Neural cell (in vitro differentiated cells): ENCODE results near the gene EMC10. TPM values are rescaled to one million over a fixed set of nuclear protein-coding genes. Genes with fewer than 3 reads are reported as not detected.

Experiments
- H2AFZ ChIP-seq: fragments of 200-600, 300-800 bp; sonication (generic), shearing (Covaris generic); 2 replicates; pipeline ENCODE4 v1.6.0; 2014; ENCODE audit warnings: low read depth, mild to moderate bottlenecking, antibody characterized with exemption, low read length, moderate library complexity
- H3F3A ChIP-seq: fragments of 200-600 bp; shearing (Covaris generic); 2 replicates; pipeline ENCODE4 v1.6.1; 2016; ENCODE audit warnings: mild to moderate bottlenecking, moderate library complexity, mixed read lengths, antibody characterized with exemption, low read length; ENCODE audit not compliant: insufficient read depth, poor library complexity, severe bottlenecking
- H3K27ac ChIP-seq: fragments of 200-600, 300-800 bp; sonication (generic), shearing (Covaris generic); 2 replicates; pipeline ENCODE4 v1.5.1; 2014; ENCODE audit warnings: mild to moderate bottlenecking, low read length, moderate library complexity
- H3K27me3 ChIP-seq: fragments of 300-800, 200-600 bp; sonication (generic), shearing (Covaris generic); 2 replicates; pipeline ENCODE4 v1.6.0; 2014; ENCODE audit warnings: mild to moderate bottlenecking, low read depth, low read length, moderate library complexity; ENCODE audit not compliant: insufficient read depth
- H3K36me3 ChIP-seq: fragments of 300-800, 200-600 bp; sonication (generic), shearing (Covaris generic); 2 replicates; pipeline ENCODE4 v1.5.1; 2014; ENCODE audit warnings: mild to moderate bottlenecking, antibody characterized with exemption, low read length, moderate library complexity; ENCODE audit not compliant: insufficient read depth
- H3K4me2 ChIP-seq: fragments of 300-800, 200-600 bp; sonication (generic), shearing (Covaris generic); 2 replicates; pipeline ENCODE4 v1.6.0; 2014; ENCODE audit warnings: mild to moderate bottlenecking, low read length
- H3K4me3 ChIP-seq: fragments of 300-800, 200-600 bp; sonication (generic), shearing (Covaris generic); 2 replicates; pipeline ENCODE4 v1.5.1; 2014; ENCODE audit warnings: mild to moderate bottlenecking, low read length, moderate library complexity
- H3K79me2 ChIP-seq: fragments of 200-600 bp; shearing (Covaris generic); replicated peaks from 2 replicates; pipeline ENCODE4 v1.6.0; 2014; ENCODE audit warnings: mild to moderate bottlenecking, low read length, moderate library complexity; ENCODE audit not compliant: insufficient read depth
- H3K9ac ChIP-seq: fragments of 300-800, 200-600 bp; sonication (generic), shearing (Covaris generic); 2 replicates; pipeline ENCODE4 v1.6.1; 2016; ENCODE audit warnings: mild to moderate bottlenecking, low read length, mixed read lengths
- H3K9me2 ChIP-seq: fragments of 200-600 bp; shearing (Covaris generic); 2 replicates; pipeline ENCODE4 v1.6.1; 2016; ENCODE audit warnings: mild to moderate bottlenecking, low read length, mixed read lengths; ENCODE audit not compliant: insufficient read depth
- H3K9me3 ChIP-seq: fragments of 200-600, 300-800 bp; sonication (generic), shearing (Covaris generic); 2 replicates; pipeline ENCODE4 v1.6.1; 2016; ENCODE audit warnings: mild to moderate bottlenecking, mixed run types, low read length, moderate library complexity, mixed read lengths
- H4K20me1 ChIP-seq: fragments of 200-600 bp; shearing (Covaris generic); 2 replicates; pipeline ENCODE4 v1.6.1; 2016; ENCODE audit warnings: mild to moderate bottlenecking, mixed run types; ENCODE audit not compliant: insufficient read depth
- CTCF ChIP-seq: fragments of 450-650 bp; IDR thresholded peaks from 2 replicates; pipeline ENCODE4 v1.5.1; 2014; ENCODE audit warnings: antibody characterized with exemption, mild to moderate bottlenecking, moderate library complexity; ENCODE audit not compliant: poor library complexity, severe bottlenecking
- EP300 ChIP-seq: fragments of 450-650 bp; conservative IDR thresholded peaks from 2 replicates; pipeline ENCODE4 v1.6.1; 2014; ENCODE audit warnings: antibody characterized with exemption, mild to moderate bottlenecking, moderate library complexity; ENCODE audit not compliant: poor library complexity, severe bottlenecking
- EZH2 ChIP-seq: fragments of 200-600, 300-800 bp; shearing (Covaris generic), sonication (generic); IDR thresholded peaks from 2 replicates; pipeline ENCODE4 v1.6.1; 2014; ENCODE audit warnings: antibody characterized with exemption, low read length, borderline replicate concordance, mild to moderate bottlenecking; ENCODE audit not compliant: insufficient read depth, poor library complexity, severe bottlenecking
- MXI1 ChIP-seq: fragments of 450-650 bp; conservative IDR thresholded peaks from 2 replicates; pipeline ENCODE4 v1.6.1; 2014; ENCODE audit warnings: antibody characterized with exemption, mild to moderate bottlenecking; ENCODE audit not compliant: poor library complexity, severe bottlenecking
- POLR2AphosphoS5 ChIP-seq: IDR thresholded peaks from 2 replicates; pipeline ENCODE4 v1.6.1; 2012
- RAD21 ChIP-seq: fragments of 450-650 bp; conservative IDR thresholded peaks from 2 replicates; pipeline ENCODE4 v1.6.1; 2014; ENCODE audit warnings: antibody characterized with exemption, mild to moderate bottlenecking, moderate library complexity
- SMC3 ChIP-seq: fragments of 450-650 bp; conservative IDR thresholded peaks from 2 replicates; pipeline ENCODE4 v1.6.1; 2014; ENCODE audit warnings: antibody characterized with exemption, mild to moderate bottlenecking, moderate library complexity; ENCODE audit not compliant: poor library complexity
- TAF1 ChIP-seq: IDR thresholded peaks from 2 replicates; pipeline ENCODE4 v1.6.1; 2012; ENCODE audit warnings: low read depth
- polyA plus RNA-seq: library from polyadenylated mRNA; depleted of rRNA; stranded (reverse); fragments of >200 nt; gene quantifications from 2 replicates; pipeline ENCODE4 v1.2.3, GENCODE V29; 2014
- TF ChIP-seq, protein P1 (sequence below): IDR thresholded peaks from 2 replicates; pipeline ENCODE4 v1.6.1; 2012; ENCODE audit warnings: borderline replicate concordance

Gene EMC10
- polyA plus RNA-seq, 1 donor from 2014 or later, result 233 TPM

GRCh38 chr19:50510121-50510670 lies 33.9 kb downstream of the EMC10 start:
- H3K9ac ChIP-seq, result peak overlapping the region; percentile 95

DNA sequence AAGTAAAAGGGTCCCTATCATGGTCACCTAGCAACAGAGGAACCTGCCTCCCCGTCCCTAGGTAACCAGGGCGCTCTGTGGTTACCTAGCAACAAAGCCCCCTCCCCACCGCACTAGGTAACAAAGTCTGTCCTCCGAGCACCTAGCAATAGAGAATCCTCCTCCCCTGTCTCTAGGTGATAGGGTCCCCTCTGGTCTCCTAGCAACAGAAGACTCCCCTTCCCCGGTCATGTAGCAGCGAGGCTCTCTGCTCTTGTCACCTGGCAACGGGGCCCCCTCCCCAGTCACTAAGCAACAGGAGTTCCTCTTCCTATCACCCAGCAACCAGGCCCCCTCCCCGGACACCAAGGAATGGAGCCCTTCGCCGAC lies 34.4 kb downstream of the EMC10 start:
- Histone ChIP-seq H3K4me3 (peak overlapping the region; percentile 69), H3K4me2 (no peak overlapping the region), H3K27ac (peak overlapping the region; percentile 100), H4K20me1 (no peaks in the 10 kb centered on the region), H3K36me3 (no peaks in the 10 kb centered on the region), H3K9ac (peak overlapping the region; percentile 95), H3K79me2 (no peaks in the 10 kb centered on the region), H3F3A (no peaks in the 10 kb centered on the region), H2AFZ (no peak overlapping the region), H3K27me3 (no peaks in the 10 kb centered on the region), H3K9me2 (no peaks in the 10 kb centered on the region), H3K9me3 (no peaks in the 10 kb centered on the region)
- TF ChIP-seq EP300, result peak; percentile 89
- TF ChIP-seq SMC3, result peak; percentile 67
- no peak for TF ChIP-seq POLR2AphosphoS5
- TF ChIP-seq MXI1, result peak; percentile 99
- no peak for TF ChIP-seq CTCF
- no peak for TF ChIP-seq EZH2
- TF ChIP-seq, protein P1, sequence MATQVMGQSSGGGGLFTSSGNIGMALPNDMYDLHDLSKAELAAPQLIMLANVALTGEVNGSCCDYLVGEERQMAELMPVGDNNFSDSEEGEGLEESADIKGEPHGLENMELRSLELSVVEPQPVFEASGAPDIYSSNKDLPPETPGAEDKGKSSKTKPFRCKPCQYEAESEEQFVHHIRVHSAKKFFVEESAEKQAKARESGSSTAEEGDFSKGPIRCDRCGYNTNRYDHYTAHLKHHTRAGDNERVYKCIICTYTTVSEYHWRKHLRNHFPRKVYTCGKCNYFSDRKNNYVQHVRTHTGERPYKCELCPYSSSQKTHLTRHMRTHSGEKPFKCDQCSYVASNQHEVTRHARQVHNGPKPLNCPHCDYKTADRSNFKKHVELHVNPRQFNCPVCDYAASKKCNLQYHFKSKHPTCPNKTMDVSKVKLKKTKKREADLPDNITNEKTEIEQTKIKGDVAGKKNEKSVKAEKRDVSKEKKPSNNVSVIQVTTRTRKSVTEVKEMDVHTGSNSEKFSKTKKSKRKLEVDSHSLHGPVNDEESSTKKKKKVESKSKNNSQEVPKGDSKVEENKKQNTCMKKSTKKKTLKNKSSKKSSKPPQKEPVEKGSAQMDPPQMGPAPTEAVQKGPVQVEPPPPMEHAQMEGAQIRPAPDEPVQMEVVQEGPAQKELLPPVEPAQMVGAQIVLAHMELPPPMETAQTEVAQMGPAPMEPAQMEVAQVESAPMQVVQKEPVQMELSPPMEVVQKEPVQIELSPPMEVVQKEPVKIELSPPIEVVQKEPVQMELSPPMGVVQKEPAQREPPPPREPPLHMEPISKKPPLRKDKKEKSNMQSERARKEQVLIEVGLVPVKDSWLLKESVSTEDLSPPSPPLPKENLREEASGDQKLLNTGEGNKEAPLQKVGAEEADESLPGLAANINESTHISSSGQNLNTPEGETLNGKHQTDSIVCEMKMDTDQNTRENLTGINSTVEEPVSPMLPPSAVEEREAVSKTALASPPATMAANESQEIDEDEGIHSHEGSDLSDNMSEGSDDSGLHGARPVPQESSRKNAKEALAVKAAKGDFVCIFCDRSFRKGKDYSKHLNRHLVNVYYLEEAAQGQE, result no peak
- no peak for TF ChIP-seq TAF1
- TF ChIP-seq RAD21, result no peak

More at GRCh38 chr19:50510121-50510670, 33.9 kb downstream of the EMC10 start:
- H3K36me3 ChIP-seq, result no peaks in the 10 kb centered on the region
- H3K9me3 ChIP-seq, result no peaks in the 10 kb centered on the region
- peak overlapping the region; percentile 100 for H3K27ac ChIP-seq
- H3K79me2 ChIP-seq, result no peaks in the 10 kb centered on the region
- H3K27me3 ChIP-seq, result no peaks in the 10 kb centered on the region
- H3F3A ChIP-seq, result no peaks in the 10 kb centered on the region
- H3K4me2 ChIP-seq, result peak overlapping the region; percentile 81
- TF ChIP-seq, protein P1, result no peak
- peak; percentile 82 for TF ChIP-seq POLR2AphosphoS5
- no peaks in the 10 kb centered on the region for H4K20me1 ChIP-seq
- peak overlapping the region; percentile 2 for H2AFZ ChIP-seq
- no peaks in the 10 kb centered on the region for H3K9me2 ChIP-seq
- H3K4me3 ChIP-seq, result peak overlapping the region; percentile 69
